AG08396 (cell line): ENCODE data around the gene DLG5.
A peak's percentile ranks its signal among the peaks of the same experiment; 100 is the strongest.

Experiments used
- DNase-seq: peaks from one replicate; pipeline ENCODE4 v3.0.0; 2012; ENCODE audit warnings: low spot score, mixed read lengths

The DLG5 gene

GRCh38 chr10:77867124-77867719 is 59.3 kb downstream of the DLG5 start:
- DNase-seq = no peak

DNA sequence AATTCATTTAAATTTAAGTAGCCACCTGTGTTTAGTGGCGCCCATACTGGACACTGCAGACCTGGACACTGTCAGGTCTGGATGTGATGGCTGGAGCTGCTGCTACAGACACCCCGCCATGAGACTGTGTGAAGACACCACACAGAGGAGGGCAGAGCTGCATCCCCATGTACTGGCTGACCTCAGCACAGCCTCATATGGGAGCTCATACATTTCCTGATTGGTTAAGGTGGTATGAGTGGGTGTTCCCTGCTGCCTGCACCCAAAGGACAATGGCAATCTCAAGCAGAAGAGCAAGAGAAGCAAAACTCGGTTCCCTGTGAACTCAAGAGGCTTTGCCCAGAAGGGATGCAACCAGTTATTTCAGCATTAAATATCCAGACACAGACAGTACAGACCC is 60.0 kb downstream of the DLG5 start:
- no peak for DNase-seq

DNA sequence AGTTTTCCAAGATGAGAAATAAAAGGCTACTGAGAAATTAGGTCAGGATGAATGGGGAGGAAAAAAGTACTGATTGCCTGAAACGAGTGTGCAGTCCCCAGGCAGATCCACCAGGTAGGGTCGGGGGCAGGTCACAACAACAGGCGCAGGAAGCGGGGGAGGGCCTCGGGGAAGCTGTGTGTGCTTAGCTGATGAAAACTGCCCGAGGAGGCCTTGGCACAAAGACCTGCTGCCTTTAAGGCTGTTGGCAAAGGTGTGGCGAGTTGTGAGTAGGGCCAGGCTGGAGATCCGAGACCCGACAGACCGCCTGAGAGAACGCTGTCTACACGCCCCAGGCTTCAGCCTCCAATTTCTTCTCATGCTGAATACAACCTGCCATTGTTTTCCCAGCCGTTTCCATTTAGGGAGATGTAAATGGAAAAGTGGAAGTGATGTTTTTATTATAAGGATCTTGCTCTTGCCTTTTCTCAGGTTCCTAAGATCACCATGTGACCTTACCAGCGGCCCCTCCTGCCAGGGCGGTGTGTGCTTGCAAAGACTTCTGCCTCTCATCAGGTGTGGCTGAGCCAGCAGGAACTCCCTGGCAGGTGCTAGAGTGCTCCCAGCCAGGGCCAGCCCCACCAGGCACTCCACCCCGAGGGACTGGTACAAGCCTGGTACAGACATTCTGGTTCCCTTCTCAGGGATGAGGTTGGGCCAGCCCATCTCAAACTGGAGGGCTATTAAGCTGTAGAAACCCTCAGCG is 60.8 kb downstream of the DLG5 start:
- no peak for DNase-seq

GRCh38 chr10:77864151-77864851 is 62.3 kb downstream of the DLG5 start:
- no peak for DNase-seq

DNA sequence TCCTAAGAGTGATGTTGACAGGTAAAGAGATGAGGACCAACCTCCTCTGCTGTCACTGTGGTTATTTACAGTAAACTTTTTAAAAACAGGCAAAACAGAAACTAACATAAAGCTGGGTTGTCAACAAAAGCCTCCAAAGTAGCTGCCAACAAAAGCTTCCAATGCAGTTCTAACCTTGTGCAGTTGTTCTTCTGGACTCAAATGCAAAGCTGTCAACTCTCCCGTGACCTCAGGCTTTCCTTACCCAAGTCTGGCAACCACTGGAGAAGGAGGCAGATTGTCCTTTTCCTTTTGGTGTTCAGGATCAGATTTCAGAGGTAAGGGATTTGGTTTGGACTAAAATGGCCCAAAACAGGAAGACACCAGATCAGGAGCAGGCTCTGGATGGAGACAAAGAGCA is 63.1 kb downstream of the DLG5 start:
- no peak for DNase-seq

- no peak for DNase-seq
Measured at GRCh38 chr10:77862595-77862994, 64.0 kb downstream of the DLG5 start.

DNA sequence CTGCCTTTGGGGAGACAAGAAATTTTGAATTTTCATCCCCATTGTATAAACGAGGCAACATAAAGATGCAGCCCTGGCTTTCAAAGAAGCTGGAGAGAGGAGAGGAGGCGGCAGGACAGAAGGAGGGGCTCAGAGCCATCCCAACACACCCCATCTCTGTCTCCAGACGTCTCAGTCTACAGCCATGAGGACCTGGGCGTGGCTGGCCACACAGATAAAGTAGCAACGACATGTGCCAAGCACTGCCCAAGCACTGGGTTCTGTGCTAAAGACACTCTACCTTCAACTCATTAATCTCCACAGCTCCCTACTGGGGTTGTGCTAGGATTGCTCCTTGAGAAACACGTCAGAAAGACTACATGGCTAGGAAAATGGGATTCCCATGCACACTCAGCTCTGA is 65.2 kb downstream of the DLG5 start:
- no peak for DNase-seq

DNA sequence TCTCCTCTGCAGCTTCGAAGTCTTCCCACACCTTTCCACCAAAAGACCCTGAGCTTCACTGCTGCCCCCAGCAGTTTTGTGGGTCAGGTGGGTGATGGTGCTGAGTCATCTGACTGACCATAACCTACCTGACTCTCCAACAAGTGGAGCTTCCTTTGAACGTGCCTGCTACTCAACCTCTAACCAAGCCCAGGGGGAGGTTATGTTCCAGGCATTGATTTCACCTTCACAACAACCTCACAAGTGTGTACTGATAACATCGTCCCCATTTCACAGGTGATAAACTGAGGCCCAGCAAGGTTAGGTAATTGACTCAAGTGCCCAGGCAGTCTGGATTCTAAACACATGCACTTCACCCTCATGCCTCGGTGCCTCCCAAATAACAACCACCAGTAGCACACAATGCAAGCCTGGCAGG is 66.7 kb downstream of the DLG5 start:
- no peak for DNase-seq

GRCh38 chr10:77859200-77859864 is 67.2 kb downstream of the DLG5 start:
- DNase-seq = no peak

- no peak for DNase-seq
Measured at GRCh38 chr10:77857272-77857671, 69.3 kb downstream of the DLG5 start.

DNA sequence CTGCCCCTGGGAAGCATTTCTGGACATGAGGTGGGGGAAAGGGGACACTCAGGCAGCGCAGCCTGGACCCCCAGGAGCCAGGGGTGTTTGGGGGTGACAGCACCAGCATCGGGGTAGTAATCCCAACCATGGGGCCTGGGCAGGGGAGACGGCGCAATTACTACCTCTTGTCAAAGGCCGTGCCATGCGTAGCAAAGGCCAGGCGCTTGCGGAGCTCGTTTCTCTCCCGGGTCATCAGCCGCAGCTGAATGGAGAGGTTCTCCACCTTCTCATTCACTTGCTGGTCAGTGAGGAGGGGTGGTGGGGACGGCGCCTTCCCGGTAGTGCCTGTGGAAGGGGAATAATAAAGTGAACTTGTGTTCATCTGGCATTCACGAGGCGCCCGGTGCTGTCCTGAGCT is 70.0 kb downstream of the DLG5 start:
- DNase-seq = no peak

DNA sequence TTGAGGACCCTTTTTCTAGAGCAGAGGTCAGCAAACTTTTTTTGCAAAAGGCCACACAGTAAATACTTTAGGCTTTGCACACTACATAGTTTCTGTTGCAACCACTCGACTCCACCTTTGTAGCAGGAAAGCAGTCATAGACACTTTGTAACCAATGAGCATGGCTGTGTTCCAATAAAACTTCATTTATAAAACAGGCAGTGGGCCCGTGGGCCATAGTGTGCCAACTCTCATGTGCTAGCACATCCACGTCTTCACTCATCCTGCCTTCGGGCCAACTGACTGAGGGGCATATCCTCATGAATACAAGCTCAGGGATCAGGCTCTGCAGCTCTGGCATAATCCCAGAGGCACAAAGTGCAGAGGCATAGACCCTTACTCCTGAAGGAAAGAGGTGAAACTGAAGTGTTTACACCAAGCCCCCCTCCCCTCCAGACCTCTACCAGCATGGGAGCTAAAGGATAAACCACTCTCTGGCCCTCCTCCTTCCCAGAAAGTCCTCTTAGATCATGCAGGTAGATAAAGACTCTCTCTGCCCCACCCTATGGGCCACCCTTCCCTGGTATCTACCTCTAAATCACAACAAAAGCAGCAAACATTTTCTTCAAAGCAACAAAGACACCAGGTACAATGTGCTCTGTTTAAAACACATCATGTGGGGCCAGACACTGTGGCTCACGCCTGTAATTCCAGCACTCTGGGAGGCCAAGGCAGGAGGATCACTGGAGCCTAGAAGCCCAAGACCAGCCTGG is 71.0 kb downstream of the DLG5 start:
- no peak for DNase-seq

DNA sequence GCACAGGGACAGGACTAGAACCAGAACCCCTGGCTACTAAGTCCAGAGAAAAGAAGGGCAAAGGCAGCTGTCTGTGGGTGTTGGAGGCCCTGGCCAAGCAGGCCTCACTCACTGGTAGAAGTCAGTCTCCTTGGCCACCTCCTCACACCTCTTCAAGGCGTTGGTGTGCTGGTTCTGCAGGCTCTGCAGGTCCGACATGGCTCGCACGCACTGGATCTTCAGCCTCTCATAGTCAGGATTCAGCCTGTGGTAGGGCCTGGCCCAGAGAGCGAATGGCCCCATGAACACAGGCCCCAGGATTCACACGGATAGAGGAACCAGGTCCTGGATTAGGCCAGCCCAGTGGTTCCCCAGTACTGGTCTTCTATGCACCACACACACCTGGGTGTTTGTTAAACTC is 72.4 kb downstream of the DLG5 start:
- DNase-seq = no peak

- no peak for DNase-seq
Measured at GRCh38 chr10:77853256-77853655, 73.3 kb downstream of the DLG5 start.

GRCh38 chr10:77850620-77851231 is 75.8 kb downstream of the DLG5 start:
- DNase-seq = no peak

- DNase-seq = no peak
Measured at GRCh38 chr10:77849039-77849664, 77.4 kb downstream of the DLG5 start.

DNA sequence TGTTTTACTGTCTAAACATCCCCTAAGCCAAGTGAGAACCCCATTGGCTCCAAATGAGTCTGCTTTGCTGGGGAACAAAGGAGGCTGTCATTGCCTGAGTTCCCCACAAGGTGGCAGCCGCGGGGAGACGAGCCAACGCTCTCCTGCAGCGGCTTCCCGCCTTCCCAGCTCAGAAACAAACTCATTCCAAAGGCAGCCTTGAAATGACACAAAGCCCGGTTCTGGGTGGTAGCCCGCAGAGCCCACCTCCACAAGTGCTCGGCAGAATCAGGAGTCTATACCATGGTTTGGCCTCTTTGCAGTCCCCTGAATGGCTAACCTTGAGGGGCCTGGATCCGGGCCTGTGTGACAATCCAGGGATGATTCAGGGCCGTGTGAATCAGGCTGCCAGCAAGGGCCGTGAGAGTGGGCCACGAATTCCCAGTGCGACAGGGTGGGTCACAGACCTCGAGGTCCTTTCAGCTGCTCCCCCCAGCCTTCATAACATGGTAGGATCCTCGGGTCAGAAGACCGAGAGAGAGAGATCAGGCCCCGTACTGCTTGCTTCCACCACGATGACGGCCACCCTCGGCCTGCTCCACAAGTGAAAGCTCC is 79.7 kb downstream of the DLG5 start:
- DNase-seq = peak; percentile 81

GRCh38 chr10:77845451-77845850 is 81.1 kb downstream of the DLG5 start:
- DNase-seq = no peak

- peak; percentile 83 for DNase-seq
Measured at GRCh38 chr10:77844713-77845445, 81.7 kb downstream of the DLG5 start.

GRCh38 chr10:77844177-77844576 is 82.4 kb downstream of the DLG5 start:
- no peak for DNase-seq
